Upper lobe of left lung (tissue), 6 donors: ENCODE measurements around the gene CPLANE1. TPM values are rescaled to one million over a fixed set of nuclear protein-coding genes. Genes with fewer than 3 reads are reported as not detected.

Experiments
- ATAC-seq, 2 donors: fragments of 200-7000 bp; cut with Tn5 transposase; one replicate each; pipeline ENCODE4 v1.9.1; 2022; ENCODE audit warnings: mild to moderate bottlenecking in 2 of 2, moderate library complexity in 2 of 2; ENCODE audit not compliant: low FRiP score in 2 of 2
- DNase-seq, 2 donors: peaks; one replicate each; pipeline ENCODE4 v3.0.0-alpha.2; 2019 to 2020
- H3K27ac ChIP-seq, 4 donors: fragments of 200-600 bp; sonication (generic); one replicate each; pipeline ENCODE4 v1.5.1; 2016 to 2019
- H3K27me3 ChIP-seq, 4 donors: fragments of 200-600 bp; sonication (generic); one replicate each; pipeline ENCODE4 v1.5.1; 2017 to 2019
- H3K36me3 ChIP-seq, 4 donors: fragments of 200-600 bp; sonication (generic); one replicate each; pipeline ENCODE4 v1.5.1; 2016 to 2019
- H3K4me1 ChIP-seq, 4 donors: fragments of 200-600 bp; sonication (generic); one replicate each; pipeline ENCODE4 v1.5.1; 2018 to 2019
- H3K4me3 ChIP-seq, 4 donors: fragments of 200-600 bp; sonication (generic); one replicate each; pipeline ENCODE4 v1.5.1; 2017 to 2019; ENCODE audit warnings: mild to moderate bottlenecking in 2 of 4, moderate library complexity in 1 of 4
- H3K9me3 ChIP-seq, 4 donors: fragments of 200-600 bp; sonication (generic); one replicate each; pipeline ENCODE4 v1.5.1; 2018 to 2019
- CTCF ChIP-seq, 6 experiments: fragments of 450-650 bp in 4 of 6; fragments of 200-600 bp in 2 of 6; sonication (generic) in 2 of 6; IDR thresholded peaks; one replicate each; pipeline ENCODE4 v1.5.1; 2016 to 2019; ENCODE audit warnings: antibody characterized with exemption in 6 of 6
- EP300 ChIP-seq, 4 donors: sonication (generic); formaldehyde crosslinking; IDR thresholded peaks; one replicate each; pipeline ENCODE4 v1.5.1; 2017; ENCODE audit warnings: antibody characterized with exemption in 4 of 4, control low read depth in 2 of 4
- POLR2A ChIP-seq, 4 donors: fragments of 450-650 bp; IDR thresholded peaks; one replicate each; pipeline ENCODE4 v1.5.1; 2016 to 2017; ENCODE audit warnings: antibody characterized with exemption in 4 of 4, mild to moderate bottlenecking in 2 of 4
- POLR2AphosphoS5 ChIP-seq, 2 donors: sonication (generic); formaldehyde crosslinking; IDR thresholded peaks; one replicate each; pipeline ENCODE4 v1.5.1; 2017; ENCODE audit warnings: antibody characterized with exemption in 2 of 2
- WGBS, 2 donors: methylation state at CpG; one replicate each; pipeline ENCODE4 v1.1.5; 2017 to 2018; 5-methylcytosine and 5-hydroxymethylcytosine counted together
- total RNA-seq, 6 donors: library from RNA; depleted of rRNA in 4 of 6; stranded (reverse); fragments of >200 nt in 4 of 6; gene quantifications; one replicate each; pipeline versions ENCODE4 v1.1.0 to v1.2.1, GENCODE V29; 2016 to 2021
- donor health status: DM: no; HTN: no; CAD: no; lungs with moderate emphysema.
- donor health status: DM: no; HTN: yes; CAD: no; lungs with severe emphysema.

The CPLANE1 gene
- total RNA-seq, 6 donors from 2014 or later, result 15.5 to 58.0 (median 27.5) TPM

GRCh38 chr5:37132646-37133045 is 116.5 kb downstream of the CPLANE1 start:
- WGBS, 2 donors, result 96 to 100% methylated on average over 1 of the region's 1 CpG
- Histone ChIP-seq H3K36me3 (peaks cover 0 to 26% (median 9%) of the 10 kb centered on the region in 4 donors), H3K9me3 (no peaks in the 10 kb centered on the region), H3K4me3 (no peak overlapping the region), H3K4me1 (no peaks in the 10 kb centered on the region), H3K27ac (no peak overlapping the region), H3K27me3 (no peaks in the 10 kb centered on the region)
- TF ChIP-seq EP300 (IDR thresholded peaks at IDR 0.05), result no peak
- no peak for TF ChIP-seq CTCF (IDR thresholded peaks at IDR 0.05)
- TF ChIP-seq POLR2AphosphoS5 (IDR thresholded peaks at IDR 0.05), result no peak
- TF ChIP-seq POLR2A (IDR thresholded peaks at IDR 0.05), result no peak
- DNase-seq (no peak), ATAC-seq (no peak)

- Histone ChIP-seq H3K36me3 (peaks cover 0 to 39% (median 19%) of the 10 kb centered on the region in 4 donors), H3K4me1 (no peaks in the 10 kb centered on the region), H3K4me3 (no peak overlapping the region), H3K27me3 (no peaks in the 10 kb centered on the region), H3K9me3 (no peaks in the 10 kb centered on the region), H3K27ac (no peak overlapping the region)
- ATAC-seq (no peak), DNase-seq (no peak)
- TF ChIP-seq CTCF (IDR thresholded peaks at IDR 0.05) (no peak), POLR2AphosphoS5 (IDR thresholded peaks at IDR 0.05) (no peak), EP300 (IDR thresholded peaks at IDR 0.05) (no peak), POLR2A (IDR thresholded peaks at IDR 0.05) (no peak)
- 68 to 72% methylated on average over 6 of the region's 6 CpGs for WGBS, 2 donors
These were observed 127.7 kb downstream of the CPLANE1 start for GRCh38 chr5:37121465-37121864.

- Histone ChIP-seq H3K27me3 (no peaks in the 10 kb centered on the region), H3K9me3 (no peaks in the 10 kb centered on the region), H3K27ac (no peak overlapping the region), H3K36me3 (peaks cover 0 to 40% (median 19%) of the 10 kb centered on the region in 4 donors), H3K4me1 (no peaks in the 10 kb centered on the region), H3K4me3 (no peak overlapping the region)
- ATAC-seq, result no peak
- WGBS, 2 donors, result 81 to 86% methylated on average over 1 of the region's 1 CpG
- DNase-seq, result no peak
- no peak for TF ChIP-seq POLR2A (IDR thresholded peaks at IDR 0.05)
- TF ChIP-seq CTCF (IDR thresholded peaks at IDR 0.05), result no peak
- no peak for TF ChIP-seq POLR2AphosphoS5 (IDR thresholded peaks at IDR 0.05)
- TF ChIP-seq EP300 (IDR thresholded peaks at IDR 0.05), result no peak
These were observed 128.1 kb downstream of the CPLANE1 start for GRCh38 chr5:37121027-37121426.

GRCh38 chr5:37120270-37120669 is 128.9 kb downstream of the CPLANE1 start:
- Histone ChIP-seq H3K4me3 (no peak overlapping the region), H3K27me3 (no peaks in the 10 kb centered on the region), H3K9me3 (no peaks in the 10 kb centered on the region), H3K36me3 (peaks cover 0 to 44% (median 19%) of the 10 kb centered on the region in 4 donors), H3K27ac (no peak overlapping the region), H3K4me1 (no peaks in the 10 kb centered on the region)
- ATAC-seq (no peak), DNase-seq (no peak)
- 89 to 93% methylated on average over 5 of the region's 5 CpGs for WGBS, 2 donors
- TF ChIP-seq EP300 (IDR thresholded peaks at IDR 0.05) (no peak), POLR2AphosphoS5 (IDR thresholded peaks at IDR 0.05) (no peak), CTCF (IDR thresholded peaks at IDR 0.05) (no peak), POLR2A (IDR thresholded peaks at IDR 0.05) (no peak)

GRCh38 chr5:37116359-37116758 is 132.8 kb downstream of the CPLANE1 start:
- peaks cover 4 to 11% (median 10%) of the 10 kb centered on the region in 4 donors for H3K4me1 ChIP-seq
- H3K27ac ChIP-seq, result no peak overlapping the region
- H3K36me3 ChIP-seq, result peaks cover 0 to 57% (median 33%) of the 10 kb centered on the region in 4 donors
- no peak overlapping the region for H3K4me3 ChIP-seq
- WGBS, 2 donors, result 93 to 99% methylated on average over 6 of the region's 6 CpGs
- H3K9me3 ChIP-seq, result no peaks in the 10 kb centered on the region
- no peak for ATAC-seq
- TF ChIP-seq POLR2AphosphoS5 (IDR thresholded peaks at IDR 0.05) (no peak), CTCF (IDR thresholded peaks at IDR 0.05) (no peak), EP300 (IDR thresholded peaks at IDR 0.05) (no peak), POLR2A (IDR thresholded peaks at IDR 0.05) (no peak)
- no peaks in the 10 kb centered on the region for H3K27me3 ChIP-seq
- no peak for DNase-seq
